HG02642 (cell line): ENCODE results near the gene FSD2.
A peak's percentile ranks its signal among the peaks of the same experiment; 100 is the strongest.
"Not testable (repeated sequence)": the region's sequence is repeated elsewhere in the genome, so short reads cannot be mapped to it uniquely, and the experiment has no call there.

Experiments
- ATAC-seq: cut with Tn5 transposase; IDR thresholded peaks from one replicate; pipeline ENCODE4 v1.9.1; 2021; ENCODE audit warnings: mild to moderate bottlenecking; ENCODE audit not compliant: unreplicated experiment, poor library complexity

Gene FSD2

GRCh38 chr15:82831894-82832600, 26.2 kb upstream of the FSD2 start:
- no peak for ATAC-seq

- ATAC-seq: no peak
Measured at GRCh38 chr15:82830427-82831173, 24.7 kb upstream of the FSD2 start.

GRCh38 chr15:82829234-82829633, 23.4 kb upstream of the FSD2 start:
- ATAC-seq: no peak

- ATAC-seq: no peak
Measured at GRCh38 chr15:82828075-82828474, 22.2 kb upstream of the FSD2 start.

GRCh38 chr15:82823049-82823448, 17.2 kb upstream of the FSD2 start:
- no peak for ATAC-seq

- ATAC-seq: not testable (repeated sequence)
Measured at GRCh38 chr15:82821851-82822250, 16.0 kb upstream of the FSD2 start.

- ATAC-seq: not testable (repeated sequence)
Measured at GRCh38 chr15:82821396-82821795, 15.5 kb upstream of the FSD2 start.

- no peak for ATAC-seq
Measured at GRCh38 chr15:82820128-82820527, 14.3 kb upstream of the FSD2 start.

GRCh38 chr15:82812994-82813393, 7.1 kb upstream of the FSD2 start:
- ATAC-seq: no peak

- ATAC-seq: no peak
Measured at GRCh38 chr15:82810890-82811426, 5.1 kb upstream of the FSD2 start.

GRCh38 chr15:82810061-82810889, 4.4 kb upstream of the FSD2 start:
- peak; percentile 33 for ATAC-seq

- peak; percentile 84 for ATAC-seq
Measured at GRCh38 chr15:82809308-82810060, 3.6 kb upstream of the FSD2 start, which contains the start of gene WHAMM. WHAMM (plus strand) TSS chr15:82809628; CDS start chr15:82809727, 99 bp downstream.

- ATAC-seq: no peak
Measured at GRCh38 chr15:82808634-82809041, 2.8 kb upstream of the FSD2 start.

- no peak for ATAC-seq
Measured at GRCh38 chr15:82807920-82808633, 2.2 kb upstream of the FSD2 start.

GRCh38 chr15:82804575-82804949, 1.3 kb downstream of the FSD2 start:
- ATAC-seq: no peak

- no peak for ATAC-seq
Measured at GRCh38 chr15:82803793-82804574, 1.9 kb downstream of the FSD2 start.

- no peak for ATAC-seq
Measured at GRCh38 chr15:82802497-82802896, 3.4 kb downstream of the FSD2 start.

- ATAC-seq: no peak
Measured at GRCh38 chr15:82799183-82799841, 6.6 kb downstream of the FSD2 start.
